Measurements from ENCODE around the gene ZNF688. TPM values are rescaled to one million over a fixed set of nuclear protein-coding genes. Genes with fewer than 3 reads are reported as not detected.
A peak's percentile ranks its signal among the peaks of the same experiment; 100 is the strongest.

Gene ZNF688
- total and polyA plus RNA-seq, 12 donors: 6.3 to 23.8 (median 12.4) TPM

DNA sequence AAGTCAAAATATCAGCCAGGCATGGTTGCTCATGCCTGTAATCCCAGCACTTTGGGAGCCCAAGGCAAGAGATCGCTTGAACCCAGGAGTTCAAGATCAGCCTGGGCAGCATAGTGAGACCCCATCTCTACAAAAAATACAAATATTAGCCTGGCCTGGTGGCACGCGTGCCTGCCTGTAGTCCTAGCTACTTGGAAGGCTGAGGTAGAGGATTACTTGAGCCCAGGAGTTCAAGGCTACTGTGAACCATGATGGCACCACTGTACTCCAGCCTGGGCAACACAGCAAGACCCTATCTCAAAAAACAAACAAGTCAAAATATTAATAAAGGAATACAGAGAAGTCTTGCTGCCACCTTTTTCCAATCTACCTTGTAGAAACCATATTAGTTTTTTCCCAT is 34.5 kb upstream of the ZNF688 start:
- intact Hi-C loops (cut with DNase I): loop anchor here in 2 of 10 donors (10.0 kb wide), 1 partner anchor 161 kb away; the partner anchor contains the start of gene SEPHS2 (in 2 of the 2)
- peaks cover 3 to 64% (median 32%) of the 10 kb centered on the region in 9 donors for H3K4me1 ChIP-seq
- H3K27ac ChIP-seq: peak overlapping the region in 1 of 10 donors; percentile 51
- H3K36me3 ChIP-seq: peaks cover 0 to 67% (median 28%) of the 10 kb centered on the region in 9 donors
- no peaks in the 10 kb centered on the region for H3K27me3 ChIP-seq
- ATAC-seq: no peak
- no peak overlapping the region for H3K4me3 ChIP-seq
- WGBS, 2 donors: 97 to 98% methylated on average over 3 of the region's 3 CpGs
- TF ChIP-seq, protein P1, sequence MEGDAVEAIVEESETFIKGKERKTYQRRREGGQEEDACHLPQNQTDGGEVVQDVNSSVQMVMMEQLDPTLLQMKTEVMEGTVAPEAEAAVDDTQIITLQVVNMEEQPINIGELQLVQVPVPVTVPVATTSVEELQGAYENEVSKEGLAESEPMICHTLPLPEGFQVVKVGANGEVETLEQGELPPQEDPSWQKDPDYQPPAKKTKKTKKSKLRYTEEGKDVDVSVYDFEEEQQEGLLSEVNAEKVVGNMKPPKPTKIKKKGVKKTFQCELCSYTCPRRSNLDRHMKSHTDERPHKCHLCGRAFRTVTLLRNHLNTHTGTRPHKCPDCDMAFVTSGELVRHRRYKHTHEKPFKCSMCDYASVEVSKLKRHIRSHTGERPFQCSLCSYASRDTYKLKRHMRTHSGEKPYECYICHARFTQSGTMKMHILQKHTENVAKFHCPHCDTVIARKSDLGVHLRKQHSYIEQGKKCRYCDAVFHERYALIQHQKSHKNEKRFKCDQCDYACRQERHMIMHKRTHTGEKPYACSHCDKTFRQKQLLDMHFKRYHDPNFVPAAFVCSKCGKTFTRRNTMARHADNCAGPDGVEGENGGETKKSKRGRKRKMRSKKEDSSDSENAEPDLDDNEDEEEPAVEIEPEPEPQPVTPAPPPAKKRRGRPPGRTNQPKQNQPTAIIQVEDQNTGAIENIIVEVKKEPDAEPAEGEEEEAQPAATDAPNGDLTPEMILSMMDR (IDR thresholded peaks at IDR 0.05): no peak
- DNase-seq: no peak
- H3K9me3 ChIP-seq: peaks cover 0 to 2% (median 0%) of the 10 kb centered on the region in 11 donors

DNA sequence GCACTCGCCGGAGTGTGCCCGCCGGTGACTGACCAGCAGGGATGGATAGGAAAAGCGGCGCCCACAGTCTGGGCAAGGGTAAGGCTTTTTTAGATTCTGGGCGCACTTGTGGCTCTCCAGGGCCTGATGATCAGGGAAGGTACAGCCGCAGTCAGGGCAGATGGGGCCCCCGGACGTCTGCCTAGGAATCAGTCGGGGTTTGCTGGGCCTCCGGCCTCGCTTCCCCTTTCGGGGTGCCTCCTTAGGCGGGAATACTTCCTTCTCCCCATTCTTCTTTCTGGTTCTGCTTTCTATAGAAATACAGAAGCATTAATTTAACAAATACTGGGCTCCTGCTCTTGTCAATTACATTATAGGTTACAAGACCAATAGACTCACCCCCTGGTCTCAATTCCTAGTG is 33.6 kb upstream of the ZNF688 start:
- WGBS, 2 donors: 89 to 95% methylated on average over 15 of the region's 15 CpGs
- TF ChIP-seq, protein P1 (IDR thresholded peaks at IDR 0.05): no peak
- peak in 1 of 2 donors; percentile 25 for DNase-seq

DNA sequence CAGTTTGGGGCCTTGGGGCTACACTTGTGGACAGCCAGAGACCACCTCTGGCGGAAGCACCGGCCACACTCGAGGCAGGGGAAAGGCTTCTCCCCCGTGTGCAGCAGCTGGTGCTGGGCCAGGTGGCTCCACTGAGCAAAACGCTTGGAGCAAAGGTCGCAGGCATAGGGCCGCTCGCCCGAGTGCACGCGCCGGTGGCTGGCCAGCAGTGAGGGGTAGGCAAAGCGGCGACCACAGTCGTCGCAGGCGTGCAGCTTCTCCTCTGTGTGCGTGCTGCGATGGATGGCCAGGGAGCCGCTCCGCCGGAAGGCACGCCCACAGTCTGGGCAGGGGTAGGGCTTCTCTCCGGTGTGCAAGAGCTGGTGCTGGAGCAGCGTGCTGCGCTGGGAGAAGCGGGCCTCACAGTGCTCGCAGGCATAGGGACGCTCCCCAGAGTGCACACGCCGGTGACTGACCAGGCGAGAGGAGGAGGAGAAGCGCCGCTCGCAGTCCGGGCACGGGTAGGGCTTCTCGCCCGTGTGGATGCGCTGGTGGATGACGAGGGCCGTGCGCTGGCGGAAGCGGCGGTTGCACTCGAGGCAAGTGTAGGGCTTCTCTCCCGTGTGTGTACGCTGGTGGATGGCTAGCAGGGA is 32.9 kb upstream of the ZNF688 start:
- TF ChIP-seq, protein P1 (IDR thresholded peaks at IDR 0.05): no peak
- Histone ChIP-seq H3K4me3 (no peak overlapping the region), H3K9me3 (peaks cover 0 to 7% (median 0%) of the 10 kb centered on the region in 11 donors), H3K27me3 (no peaks in the 10 kb centered on the region), H3K36me3 (peaks cover 0 to 67% (median 28%) of the 10 kb centered on the region in 9 donors), H3K27ac (peak overlapping the region in 6 of 10 donors; percentile 48 to 77 (median 56)), H3K4me1 (peaks cover 3 to 56% (median 26%) of the 10 kb centered on the region in 9 donors)
- 94 to 95% methylated on average over 49 of the region's 49 CpGs for WGBS, 2 donors
- peak in 4 of 8 donors; percentile 7 to 68 (median 8) for ATAC-seq
- intact Hi-C loops (cut with DNase I): loop anchor here in 2 of 10 donors (10.0 kb wide), 1 partner anchor 160 kb away; the partner anchor contains the start of gene SEPHS2 (in 2 of the 2)
- DNase-seq: no peak

More for the DNA sequence above, 33.6 kb upstream of the ZNF688 start:
- Histone ChIP-seq H3K4me3 (no peak overlapping the region), H3K36me3 (peaks cover 0 to 67% (median 28%) of the 10 kb centered on the region in 9 donors), H3K9me3 (peaks cover 0 to 7% (median 0%) of the 10 kb centered on the region in 11 donors), H3K27ac (peak overlapping the region in 1 of 10 donors; percentile 51), H3K4me1 (peaks cover 3 to 58% (median 26%) of the 10 kb centered on the region in 9 donors), H3K27me3 (no peaks in the 10 kb centered on the region)
- ATAC-seq: no peak
- intact Hi-C loops (cut with DNase I): loop anchor here in 2 of 10 donors (10.0 kb wide), 1 partner anchor 160 kb away; the partner anchor contains the start of gene SEPHS2 (in 2 of the 2)

DNA sequence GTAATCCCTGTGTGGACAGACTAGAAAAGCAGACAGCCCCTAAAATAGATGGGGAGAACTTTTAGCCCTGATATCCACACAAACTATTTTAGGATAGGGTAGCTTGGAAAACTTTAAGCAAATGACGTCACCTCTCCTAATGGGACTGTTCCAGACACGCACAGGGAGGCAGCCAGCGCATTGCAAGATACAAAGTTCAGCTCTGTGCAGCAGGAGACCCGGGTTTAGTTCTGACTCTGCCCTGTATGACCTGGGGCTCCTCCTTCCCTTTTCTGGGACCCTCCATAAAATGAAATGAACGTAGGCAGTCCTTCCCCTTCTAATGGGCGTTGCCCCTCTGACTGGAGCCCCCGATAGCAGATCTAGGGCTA is 32.4 kb upstream of the ZNF688 start:
- H3K27ac ChIP-seq: peak overlapping the region in 6 of 10 donors; percentile 2 to 77 (median 56)
- H3K36me3 ChIP-seq: peaks cover 0 to 67% (median 28%) of the 10 kb centered on the region in 9 donors
- DNase-seq (no peak), ATAC-seq (peak in 7 of 8 donors; percentile 49 to 81 (median 71))
- H3K27me3 ChIP-seq: no peaks in the 10 kb centered on the region
- intact Hi-C loops (cut with DNase I): loop anchor here in 2 of 10 donors (10.0 kb wide), 1 partner anchor 159 kb away; the partner anchor contains the start of gene SEPHS2 (in 2 of the 2)
- H3K4me1 ChIP-seq: peaks cover 3 to 51% (median 21%) of the 10 kb centered on the region in 9 donors
- TF ChIP-seq, protein P1 (IDR thresholded peaks at IDR 0.05): no peak
- 77 to 80% methylated on average over 7 of the region's 7 CpGs for WGBS, 2 donors
- no peak overlapping the region for H3K4me3 ChIP-seq
- H3K9me3 ChIP-seq: peaks cover 0 to 7% (median 0%) of the 10 kb centered on the region in 11 donors

Data from heart right ventricle (tissue), 16 donors.